Mammary epithelial cell (primary cell): ENCODE data around the gene CMSS1.

Experiments used
- EZH2 ChIP-seq: IDR thresholded peaks from 2 replicates; pipeline ENCODE4 v1.6.1; 2012; ENCODE audit warnings: low read length, inconsistent platforms, borderline replicate concordance
- TF ChIP-seq, protein P1 (sequence below), 2 donors: IDR thresholded peaks in 1 of 2; conservative IDR thresholded peaks in 1 of 2; 2 replicates each; pipeline ENCODE4 v1.5.1; 2011 to 2012; ENCODE audit warnings: inconsistent platforms in 2 of 2, low read length in 2 of 2, mild to moderate bottlenecking in 2 of 2, control low read depth in 1 of 2, low read depth in 1 of 2; ENCODE audit not compliant: insufficient read depth in 1 of 2; ENCODE audit errors: extremely low read depth in 1 of 2

DNA sequence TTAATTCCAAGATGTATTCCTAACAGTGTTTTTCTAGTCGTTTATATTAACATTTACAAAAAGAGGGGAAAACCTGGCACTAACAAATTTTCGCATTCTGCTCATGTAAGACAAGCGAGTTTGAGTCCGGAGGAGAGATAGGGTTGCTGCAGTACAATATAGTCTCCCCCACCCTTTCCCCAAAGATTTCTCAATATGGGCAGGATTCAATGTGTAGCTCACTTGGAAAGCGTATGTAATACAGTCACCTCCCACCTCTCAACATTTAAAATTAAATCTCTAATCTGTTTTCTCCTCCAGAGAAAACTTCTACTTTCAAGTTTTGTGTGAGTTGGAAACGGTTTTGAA lies 57.9 kb downstream of the CMSS1 start:
- TF ChIP-seq, protein P1, sequence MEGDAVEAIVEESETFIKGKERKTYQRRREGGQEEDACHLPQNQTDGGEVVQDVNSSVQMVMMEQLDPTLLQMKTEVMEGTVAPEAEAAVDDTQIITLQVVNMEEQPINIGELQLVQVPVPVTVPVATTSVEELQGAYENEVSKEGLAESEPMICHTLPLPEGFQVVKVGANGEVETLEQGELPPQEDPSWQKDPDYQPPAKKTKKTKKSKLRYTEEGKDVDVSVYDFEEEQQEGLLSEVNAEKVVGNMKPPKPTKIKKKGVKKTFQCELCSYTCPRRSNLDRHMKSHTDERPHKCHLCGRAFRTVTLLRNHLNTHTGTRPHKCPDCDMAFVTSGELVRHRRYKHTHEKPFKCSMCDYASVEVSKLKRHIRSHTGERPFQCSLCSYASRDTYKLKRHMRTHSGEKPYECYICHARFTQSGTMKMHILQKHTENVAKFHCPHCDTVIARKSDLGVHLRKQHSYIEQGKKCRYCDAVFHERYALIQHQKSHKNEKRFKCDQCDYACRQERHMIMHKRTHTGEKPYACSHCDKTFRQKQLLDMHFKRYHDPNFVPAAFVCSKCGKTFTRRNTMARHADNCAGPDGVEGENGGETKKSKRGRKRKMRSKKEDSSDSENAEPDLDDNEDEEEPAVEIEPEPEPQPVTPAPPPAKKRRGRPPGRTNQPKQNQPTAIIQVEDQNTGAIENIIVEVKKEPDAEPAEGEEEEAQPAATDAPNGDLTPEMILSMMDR (conservative IDR thresholded peaks at IDR 0.05 in 1 of 2, IDR thresholded peaks at IDR 0.05 in 1 of 2; ENCODE audit: extremely low read depth in 1 of 2, insufficient read depth in 1 of 2, low read depth in 1 of 2, low read length in 2 of 2), result no peak
- no peak for TF ChIP-seq EZH2
